HG02840 (cell line): ENCODE data around the gene ASIC3.
"Not testable (repeated sequence)": the region's sequence is repeated elsewhere in the genome, so short reads cannot be mapped to it uniquely, and the experiment has no call there.

ENCODE experiments used
- ATAC-seq: cut with Tn5 transposase; IDR thresholded peaks from one replicate; pipeline ENCODE4 v1.9.1; 2021; ENCODE audit warnings: mild to moderate bottlenecking, moderate library complexity, moderate number of reproducible peaks; ENCODE audit not compliant: unreplicated experiment, low FRiP score

ASIC3 gene

DNA sequence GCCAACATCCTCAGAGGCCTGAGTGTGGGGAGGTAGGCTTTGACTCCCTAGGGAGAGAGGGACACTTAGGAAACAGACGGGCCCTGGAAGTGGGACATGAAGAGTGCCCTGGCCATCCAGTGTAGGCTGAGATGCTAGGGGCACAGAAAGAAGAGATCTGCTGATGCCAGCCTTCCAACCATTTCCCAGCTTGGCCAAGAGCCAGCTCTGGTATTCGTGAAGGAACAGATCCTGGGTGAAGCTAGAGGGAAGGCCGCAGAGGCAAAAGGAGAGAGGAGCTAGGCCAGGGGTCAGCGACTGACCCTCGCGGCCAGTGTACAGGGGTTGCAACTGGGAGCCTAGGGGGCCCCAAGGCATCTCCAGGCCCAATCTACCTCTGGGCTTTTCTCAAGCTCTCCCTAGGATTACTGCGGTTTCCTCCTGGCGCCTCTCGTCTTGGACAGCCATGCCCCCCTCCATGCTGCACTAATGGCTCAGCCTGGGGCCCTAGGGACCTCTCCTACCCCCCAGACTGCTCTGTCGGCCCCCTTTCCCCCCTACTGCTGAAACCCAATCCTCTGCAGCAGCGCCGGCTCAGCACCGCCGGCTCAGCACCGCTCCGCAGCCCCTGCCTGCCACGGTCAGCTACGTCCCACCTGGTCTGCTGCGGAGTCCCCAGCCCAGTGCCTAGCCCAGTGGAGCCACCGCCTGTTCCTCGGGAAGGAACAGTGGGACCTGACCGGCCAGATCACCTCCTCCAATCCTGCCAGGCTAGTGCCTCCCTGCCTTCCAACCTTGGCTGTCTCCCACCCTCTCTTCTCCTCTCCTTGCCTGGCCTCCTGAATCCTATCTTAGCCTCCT lies at the start of gene ASIC3:
Gene ASIC3, plus strand, starts transcription at position 556 of the 840 bp plus-strand sequence. CDS start 355 bp downstream, outside the sequence.
- no peak for ATAC-seq

DNA sequence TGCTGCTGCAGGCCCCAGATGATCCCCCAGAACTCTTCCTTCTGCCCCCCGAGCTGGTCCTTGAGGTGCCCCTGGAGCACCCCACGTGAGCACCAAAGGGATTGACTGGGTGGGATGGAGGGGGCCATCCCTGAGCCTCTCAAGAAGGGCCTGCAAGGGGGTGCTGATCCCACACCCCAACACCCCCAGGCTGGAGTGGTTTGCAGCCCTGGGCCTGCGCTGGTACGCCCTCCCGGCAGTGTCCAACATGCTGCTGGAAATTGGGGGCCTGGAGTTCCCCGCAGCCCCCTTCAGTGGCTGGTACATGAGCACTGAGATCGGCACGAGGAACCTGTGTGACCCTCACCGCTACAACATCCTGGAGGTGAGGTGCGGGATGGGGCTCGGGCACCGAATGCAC lies 49.3 kb upstream of the ASIC3 start:
- ATAC-seq: no peak

DNA sequence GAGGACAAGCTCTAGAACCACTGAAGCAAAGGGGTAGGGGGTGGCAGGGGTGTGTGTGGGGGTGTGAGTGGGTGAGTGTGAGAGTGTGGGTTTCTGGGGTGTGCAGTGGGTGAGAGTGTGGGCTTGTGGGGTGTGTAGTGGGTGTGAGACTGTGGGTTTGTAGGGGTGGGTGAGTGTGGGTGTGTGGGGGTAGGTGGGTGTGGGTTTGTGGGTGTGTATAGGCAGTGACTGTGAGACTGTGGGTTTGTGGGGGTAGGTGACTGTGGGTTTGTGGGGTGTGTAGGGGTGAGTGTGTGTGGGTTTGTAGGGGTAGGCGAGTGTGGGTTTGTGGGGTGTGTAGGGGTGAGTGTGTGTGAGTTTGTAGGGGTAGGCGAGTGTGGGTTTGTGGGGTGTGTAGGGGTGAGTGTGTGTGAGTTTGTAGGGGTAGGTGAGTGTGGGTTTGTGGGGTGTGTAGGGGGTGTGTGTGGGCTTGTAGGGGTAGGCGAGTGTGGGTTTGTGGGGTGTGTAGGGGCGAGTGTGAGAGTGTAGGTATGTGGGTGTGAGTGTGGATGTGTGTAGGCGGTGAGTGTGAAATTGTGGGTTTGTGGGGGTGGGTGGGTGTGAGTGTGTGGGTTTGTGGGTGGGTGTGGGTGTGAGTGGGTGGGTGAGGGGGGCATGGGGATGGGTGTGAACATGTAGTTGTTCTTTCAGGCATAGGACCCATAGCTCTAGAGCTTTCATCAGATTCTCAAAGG lies 48.7 kb upstream of the ASIC3 start:
- no peak for ATAC-seq

DNA sequence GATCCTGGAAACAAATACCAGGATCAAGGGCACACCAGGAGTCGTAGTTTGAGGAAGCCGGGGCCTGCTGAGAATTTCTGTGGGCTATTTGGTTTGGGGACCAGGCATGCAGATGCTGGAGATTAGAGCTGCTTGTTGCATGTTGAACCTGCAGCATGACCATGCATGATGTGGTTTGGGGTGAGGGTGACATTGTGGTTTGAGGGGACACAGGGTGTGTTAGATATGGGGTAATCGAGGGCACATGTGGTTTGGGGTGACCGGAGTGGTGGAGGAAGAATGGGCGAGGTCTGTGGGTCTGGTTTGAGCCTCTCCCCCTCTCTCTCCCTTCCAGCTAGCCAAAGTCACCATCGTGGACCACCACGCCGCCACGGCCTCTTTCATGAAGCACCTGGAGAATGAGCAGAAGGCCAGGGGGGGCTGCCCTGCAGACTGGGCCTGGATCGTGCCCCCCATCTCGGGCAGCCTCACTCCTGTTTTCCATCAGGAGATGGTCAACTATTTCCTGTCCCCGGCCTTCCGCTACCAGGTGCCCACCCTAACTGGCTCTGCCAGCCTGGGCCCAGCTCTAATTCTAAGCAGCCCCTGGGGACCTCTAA lies 47.3 kb upstream of the ASIC3 start:
- no peak for ATAC-seq

DNA sequence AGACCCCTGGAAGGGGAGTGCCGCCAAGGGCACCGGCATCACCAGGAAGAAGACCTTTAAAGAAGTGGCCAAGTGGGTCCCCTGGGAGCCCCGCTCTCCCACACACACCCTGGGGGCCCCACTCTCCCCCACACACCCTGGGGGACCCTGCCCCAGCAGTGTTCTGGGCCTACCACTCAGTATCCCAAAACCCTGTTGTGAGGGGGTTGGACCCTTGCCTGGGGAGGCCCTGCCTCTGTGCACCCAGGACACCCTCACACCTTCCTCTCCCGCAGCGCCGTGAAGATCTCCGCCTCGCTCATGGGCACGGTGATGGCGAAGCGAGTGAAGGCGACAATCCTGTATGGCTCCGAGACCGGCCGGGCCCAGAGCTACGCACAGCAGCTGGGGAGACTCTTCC lies 46.8 kb upstream of the ASIC3 start:
- ATAC-seq: no peak

DNA sequence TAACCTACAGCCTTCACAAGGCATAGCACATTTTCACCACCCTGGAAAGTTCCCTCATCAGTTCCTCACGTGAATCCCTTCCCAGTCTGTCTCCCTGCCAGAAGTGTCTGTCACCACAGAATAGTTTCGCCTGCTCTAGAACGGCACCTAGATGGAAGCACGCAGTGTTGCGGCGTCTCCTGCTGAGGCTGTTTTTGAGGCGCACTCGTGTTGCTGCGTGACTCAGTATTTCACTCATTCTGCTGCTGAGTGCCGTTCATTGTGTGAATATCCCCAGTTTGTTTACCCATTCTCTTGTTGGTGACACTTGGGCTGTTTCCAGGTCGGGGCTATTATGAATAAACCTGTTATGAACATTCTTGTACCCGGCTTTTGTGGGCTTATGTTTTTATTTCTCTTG lies 44.8 kb upstream of the ASIC3 start:
- no peak for ATAC-seq

DNA sequence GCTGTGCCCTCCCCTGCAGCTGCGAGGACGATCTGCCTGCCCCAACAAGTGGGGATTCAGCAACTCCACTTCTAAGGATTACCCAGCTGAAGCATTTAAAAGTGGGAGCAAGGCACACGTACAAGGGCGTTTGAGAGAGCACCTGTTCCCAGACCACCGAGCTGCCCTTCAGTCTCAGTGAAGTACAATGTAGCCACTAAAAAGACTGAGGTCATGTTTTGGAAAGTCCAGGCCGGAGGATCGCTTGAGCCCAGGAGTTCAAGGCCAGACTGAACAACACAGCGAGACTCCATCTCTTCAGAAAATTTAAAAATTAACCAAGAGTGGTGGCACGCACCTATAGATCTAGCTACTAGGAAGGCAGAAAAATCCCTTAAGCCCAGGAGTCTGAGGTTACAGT lies 42.8 kb upstream of the ASIC3 start:
- no peak for ATAC-seq

DNA sequence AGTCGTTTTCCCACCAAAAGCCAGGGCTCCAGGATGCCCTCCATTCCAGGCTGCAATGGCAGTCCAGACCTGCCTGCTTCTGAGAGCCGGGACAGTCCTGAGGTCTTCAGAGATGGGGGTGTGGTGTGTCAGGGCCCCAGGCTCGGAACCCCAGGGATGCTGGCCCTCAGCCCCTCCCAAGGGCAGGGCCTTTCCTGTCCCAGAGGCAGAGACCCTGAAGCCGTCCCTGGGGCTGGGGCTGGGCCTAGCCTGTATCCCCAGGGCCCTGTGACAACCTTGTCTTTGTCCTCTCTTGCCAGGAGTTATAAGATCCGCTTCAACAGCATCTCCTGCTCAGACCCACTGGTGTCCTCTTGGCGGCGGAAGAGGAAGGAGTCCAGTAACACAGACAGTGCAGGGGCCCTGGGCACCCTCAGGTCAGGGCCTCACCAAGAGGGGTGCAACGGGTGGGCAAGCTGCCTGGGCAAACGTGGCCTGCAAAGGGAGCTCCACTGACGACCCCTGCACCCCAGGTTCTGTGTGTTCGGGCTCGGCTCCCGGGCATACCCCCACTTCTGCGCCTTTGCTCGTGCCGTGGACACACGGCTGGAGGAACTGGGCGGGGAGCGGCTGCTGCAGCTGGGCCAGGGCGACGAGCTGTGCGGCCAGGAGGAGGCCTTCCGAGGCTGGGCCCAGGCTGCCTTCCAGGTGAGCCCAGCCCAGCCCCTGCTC lies 41.6 kb upstream of the ASIC3 start:
- no peak for ATAC-seq

DNA sequence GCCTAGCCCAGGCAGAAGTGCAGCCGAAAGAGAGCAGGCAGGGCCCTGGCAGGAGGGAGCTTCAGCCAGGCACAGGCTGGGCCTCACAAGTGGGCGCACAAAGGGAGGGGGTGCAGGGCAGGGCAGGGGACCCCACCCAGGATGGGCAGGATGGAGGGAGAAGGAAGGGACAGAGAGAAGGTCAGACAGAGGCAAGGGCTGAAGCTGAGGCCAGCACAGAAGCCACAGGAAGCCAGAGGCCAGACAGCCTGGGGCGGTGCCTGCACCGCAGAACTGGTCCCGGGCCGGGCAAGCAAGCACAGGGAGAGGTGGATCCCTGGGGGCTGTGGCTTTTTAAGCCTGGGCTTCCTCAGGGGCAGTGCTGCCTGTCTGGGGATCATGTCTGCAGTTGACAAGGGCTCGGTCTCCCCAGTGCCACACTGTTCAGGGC lies 40.8 kb upstream of the ASIC3 start:
- ATAC-seq: no peak

DNA sequence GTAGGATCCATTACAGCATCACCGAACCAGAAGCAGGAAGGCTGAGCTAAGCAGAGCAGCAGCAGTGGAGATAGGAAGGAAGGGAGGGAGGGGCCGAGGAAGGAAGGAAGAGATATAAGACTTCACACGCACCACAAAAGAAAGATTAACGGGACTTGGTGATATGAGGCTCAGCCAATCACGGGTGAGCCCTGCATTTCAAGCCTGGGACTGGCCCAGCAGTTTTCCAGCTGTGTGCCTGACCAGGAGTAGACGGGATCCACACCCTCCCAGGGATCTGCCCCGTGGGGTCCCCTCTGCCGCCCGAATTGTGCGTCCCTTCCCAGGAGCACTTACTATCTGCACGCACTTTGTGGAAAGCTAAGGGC lies 40.2 kb upstream of the ASIC3 start:
- no peak for ATAC-seq

DNA sequence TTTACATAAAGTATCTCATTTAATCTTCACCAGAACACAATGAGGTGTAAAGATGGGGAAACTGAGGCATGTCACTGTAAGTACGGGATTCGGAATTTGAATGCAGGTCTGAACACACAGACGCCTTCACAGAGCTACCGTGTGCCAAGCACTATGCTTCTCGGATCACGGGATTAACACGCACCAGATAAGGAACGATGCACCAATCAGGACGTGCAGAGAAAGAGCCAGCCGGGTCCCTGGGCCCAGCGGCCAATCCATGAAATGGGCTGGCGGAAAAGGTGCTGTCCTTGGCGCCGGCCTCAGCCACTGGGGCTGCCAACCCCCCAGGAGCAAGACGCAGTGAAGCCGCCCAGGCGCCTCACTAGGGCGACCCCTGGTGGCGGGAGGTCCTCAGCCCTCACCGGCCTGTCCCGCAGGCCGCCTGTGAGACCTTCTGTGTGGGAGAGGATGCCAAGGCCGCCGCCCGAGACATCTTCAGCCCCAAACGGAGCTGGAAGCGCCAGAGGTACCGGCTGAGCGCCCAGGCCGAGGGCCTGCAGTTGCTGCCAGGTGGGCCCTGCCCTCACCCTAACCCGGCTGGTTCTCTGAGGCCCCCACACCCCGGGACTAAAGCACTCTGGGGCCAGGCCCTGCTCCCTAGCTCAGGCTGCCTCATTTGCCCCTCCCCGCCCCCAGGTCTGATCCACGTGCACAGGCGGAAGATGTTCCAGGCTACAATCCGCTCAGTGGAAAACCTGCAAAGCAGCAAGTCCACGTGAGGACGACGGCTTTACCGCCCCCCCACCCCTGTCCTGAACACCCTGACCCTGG lies 39.6 kb upstream of the ASIC3 start:
- peak; percentile 55 for ATAC-seq

DNA sequence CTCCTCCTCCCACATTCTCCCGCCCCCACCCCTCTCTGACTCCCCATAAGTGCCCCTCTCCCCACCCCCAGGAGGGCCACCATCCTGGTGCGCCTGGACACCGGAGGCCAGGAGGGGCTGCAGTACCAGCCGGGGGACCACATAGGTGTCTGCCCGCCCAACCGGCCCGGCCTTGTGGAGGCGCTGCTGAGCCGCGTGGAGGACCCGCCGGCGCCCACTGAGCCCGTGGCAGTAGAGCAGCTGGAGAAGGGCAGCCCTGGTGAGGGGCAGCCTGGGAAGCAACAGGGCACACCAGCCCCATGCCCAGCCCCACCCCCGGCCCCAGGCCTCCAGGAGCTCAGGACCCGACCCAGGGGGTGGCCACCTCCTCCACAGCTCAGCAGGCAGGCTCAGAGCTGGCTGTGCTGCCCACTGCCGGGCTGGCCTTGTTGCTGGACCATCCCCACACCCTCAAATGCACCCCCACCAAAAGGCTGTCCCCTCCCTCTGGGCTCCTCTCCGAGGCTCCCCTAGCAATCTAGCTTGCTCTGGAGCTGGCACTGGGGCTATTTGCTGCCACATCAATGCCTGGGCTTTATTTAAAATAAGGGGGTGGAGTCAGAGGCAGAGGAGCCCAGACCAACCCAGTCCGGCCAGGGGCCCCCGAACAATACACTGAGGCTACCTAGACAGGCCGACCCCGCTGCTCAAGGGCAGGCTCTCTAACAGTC lies 38.8 kb upstream of the ASIC3 start:
- ATAC-seq: no peak

DNA sequence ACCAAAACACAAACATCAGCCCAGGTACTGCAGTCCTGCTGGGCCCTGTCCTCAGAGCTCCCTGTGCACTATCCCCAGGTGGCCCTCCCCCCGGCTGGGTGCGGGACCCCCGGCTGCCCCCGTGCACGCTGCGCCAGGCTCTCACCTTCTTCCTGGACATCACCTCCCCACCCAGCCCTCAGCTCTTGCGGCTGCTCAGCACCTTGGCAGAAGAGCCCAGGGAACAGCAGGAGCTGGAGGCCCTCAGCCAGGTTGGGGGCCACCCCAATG lies 38.4 kb upstream of the ASIC3 start:
- ATAC-seq: no peak

DNA sequence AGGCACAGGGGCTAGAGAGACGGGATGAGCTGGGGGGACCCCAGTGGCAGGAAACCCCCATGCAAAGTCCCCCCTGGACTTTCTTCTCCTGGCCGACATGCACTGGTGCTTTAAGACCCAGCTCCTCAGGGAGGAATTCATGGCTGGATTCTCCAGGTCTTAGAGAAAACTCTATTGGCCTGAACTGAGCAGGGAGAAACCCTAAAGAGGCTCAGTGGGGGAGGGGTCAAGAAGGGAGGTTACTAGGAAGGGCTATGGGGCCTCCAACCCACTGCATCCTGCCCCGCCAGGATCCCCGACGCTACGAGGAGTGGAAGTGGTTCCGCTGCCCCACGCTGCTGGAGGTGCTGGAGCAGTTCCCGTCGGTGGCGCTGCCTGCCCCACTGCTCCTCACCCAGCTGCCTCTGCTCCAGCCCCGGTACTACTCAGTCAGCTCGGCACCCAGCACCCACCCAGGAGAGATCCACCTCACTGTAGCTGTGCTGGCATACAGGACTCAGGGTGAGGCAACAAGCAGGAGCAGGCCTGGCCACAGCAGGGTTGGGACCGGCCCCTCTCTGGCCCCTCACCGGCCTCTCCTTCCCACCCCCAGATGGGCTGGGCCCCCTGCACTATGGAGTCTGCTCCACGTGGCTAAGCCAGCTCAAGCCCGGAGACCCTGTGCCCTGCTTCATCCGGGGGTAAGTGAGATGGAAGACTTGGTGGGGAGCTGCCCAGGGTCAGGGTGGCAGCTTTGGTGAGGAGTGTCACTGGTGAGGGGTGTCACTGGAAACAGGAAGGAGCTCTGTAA lies 37.8 kb upstream of the ASIC3 start:
- ATAC-seq: no peak

DNA sequence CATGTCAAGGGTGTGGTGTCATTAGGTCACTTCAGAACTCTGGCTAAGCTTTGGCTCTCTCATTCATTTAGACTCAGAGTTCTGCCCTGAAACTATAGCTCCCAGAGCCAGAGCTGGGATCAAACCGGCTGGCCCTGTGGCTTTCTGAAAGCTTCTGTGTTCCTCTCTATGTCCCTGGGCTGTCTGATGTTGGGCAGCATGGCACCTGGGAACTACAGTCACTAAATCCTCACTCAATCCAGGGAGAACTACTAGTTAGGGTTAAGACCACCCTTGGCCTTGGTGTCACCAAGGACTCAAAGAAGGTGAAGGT lies 37.3 kb upstream of the ASIC3 start:
- ATAC-seq: no peak

DNA sequence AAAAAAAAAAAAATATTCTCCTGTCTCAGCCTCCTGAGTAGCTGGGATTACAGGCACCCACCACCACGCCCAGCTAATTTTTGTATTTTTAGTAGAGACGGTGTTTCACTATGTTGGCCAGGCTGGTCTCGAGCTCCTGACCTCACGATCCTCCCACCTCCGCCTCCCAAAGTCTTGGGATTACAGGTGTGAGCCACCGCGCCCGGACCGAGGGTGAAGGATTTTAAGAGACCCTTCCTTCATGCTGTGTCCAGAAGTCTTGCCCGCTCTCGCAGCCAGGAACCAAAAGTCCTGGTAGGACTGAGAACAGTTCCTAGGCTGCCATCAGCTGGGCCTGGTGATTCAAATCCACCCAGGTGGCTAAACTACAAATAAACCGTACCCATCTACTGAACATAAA lies 36.7 kb upstream of the ASIC3 start:
- not testable (repeated sequence) for ATAC-seq

DNA sequence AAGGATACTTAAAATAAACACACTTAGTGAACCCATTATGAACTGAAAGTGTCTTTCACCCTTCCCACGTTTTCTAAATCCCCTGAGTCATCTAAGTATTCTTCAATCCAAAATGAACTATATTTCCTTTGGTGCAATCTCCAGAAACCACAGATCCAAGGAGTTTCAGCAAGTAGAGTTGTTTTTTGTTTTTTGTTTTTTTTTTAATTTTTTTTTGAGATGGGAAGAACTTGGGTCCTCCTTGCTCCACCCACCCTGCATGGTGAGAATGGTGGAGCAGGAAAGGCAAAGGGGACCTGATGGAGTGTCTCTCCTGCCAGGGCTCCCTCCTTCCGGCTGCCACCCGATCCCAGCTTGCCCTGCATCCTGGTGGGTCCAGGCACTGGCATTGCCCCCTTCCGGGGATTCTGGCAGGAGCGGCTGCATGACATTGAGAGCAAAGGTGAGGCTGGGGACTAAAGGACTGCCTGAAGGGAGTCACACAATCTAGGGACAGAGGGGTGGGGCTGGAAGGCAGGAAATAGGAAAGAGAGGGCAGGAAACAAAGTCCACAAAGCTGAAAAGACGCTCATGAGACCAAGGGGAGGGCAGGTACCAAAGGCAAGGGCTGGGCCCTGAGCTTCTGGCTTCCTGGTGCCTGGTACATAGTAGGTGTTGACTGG lies 36.2 kb upstream of the ASIC3 start:
- no peak for ATAC-seq

DNA sequence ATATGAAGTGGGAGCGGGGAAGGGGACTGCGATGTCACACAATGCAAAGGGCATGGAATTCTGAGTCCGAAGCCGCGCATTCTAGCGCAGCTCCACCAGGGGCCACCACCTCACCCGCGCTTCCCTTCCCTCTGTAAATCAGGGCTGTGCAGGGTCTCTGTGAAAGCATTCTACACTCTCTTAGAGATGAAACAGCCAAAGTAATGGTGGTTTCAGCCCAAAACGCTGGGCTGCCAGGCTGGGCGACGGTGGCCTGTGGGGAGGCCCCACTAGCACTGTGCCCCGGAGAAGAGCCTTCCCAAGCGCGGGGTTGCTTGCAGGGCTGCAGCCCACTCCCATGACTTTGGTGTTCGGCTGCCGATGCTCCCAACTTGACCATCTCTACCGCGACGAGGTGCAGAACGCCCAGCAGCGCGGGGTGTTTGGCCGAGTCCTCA lies 35.4 kb upstream of the ASIC3 start:
- ATAC-seq: no peak

DNA sequence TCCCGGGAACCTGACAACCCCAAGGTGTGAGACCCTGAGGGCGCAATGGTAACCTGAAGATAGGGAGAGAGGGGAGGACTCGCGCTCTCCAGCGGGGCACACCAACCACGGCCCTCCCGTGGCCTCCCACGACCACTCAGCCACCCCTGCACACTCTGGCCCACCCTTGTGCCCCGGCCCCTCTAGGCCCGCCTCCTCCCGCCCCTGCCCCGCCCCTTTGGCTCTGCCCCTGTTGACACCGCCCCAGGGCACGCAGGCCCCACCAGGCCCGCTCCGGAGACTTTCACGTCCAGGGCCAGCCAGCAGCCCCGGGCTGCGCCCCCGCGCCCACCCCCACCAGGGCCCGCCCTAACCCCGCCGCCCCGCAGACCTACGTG lies 35.0 kb upstream of the ASIC3 start:
- ATAC-seq: no peak
